Neural progenitor cell (in vitro differentiated cells): ENCODE measurements around the gene TRAPPC12. TPM values are rescaled to one million over a fixed set of nuclear protein-coding genes. Genes with fewer than 3 reads are reported as not detected.
A peak's percentile ranks its signal among the peaks of the same experiment; 100 is the strongest.

Experiments used
- DNase-seq: peaks from one replicate; pipeline ENCODE4 v3.0.0-alpha.2; 2016; ENCODE audit warnings: low spot score
- H2AFZ ChIP-seq: fragments of 200-600 bp; sonication (generic); replicated peaks from 2 replicates; pipeline ENCODE4 v1.6.1; 2016; ENCODE audit warnings: antibody characterized with exemption
- H3F3A ChIP-seq: fragments of 200-600 bp; sonication (generic); 2 replicates; pipeline ENCODE4 v1.6.1; 2016; ENCODE audit warnings: antibody characterized with exemption, low read depth
- H3K27ac ChIP-seq: fragments of 200-600 bp; sonication (generic); 2 replicates; pipeline ENCODE4 v1.5.1; 2016; ENCODE audit warnings: mild to moderate bottlenecking
- H3K27me3 ChIP-seq: fragments of 200-600 bp; sonication (generic); 2 replicates; pipeline ENCODE4 v1.6.1; 2016; ENCODE audit warnings: mild to moderate bottlenecking, moderate library complexity
- H3K36me3 ChIP-seq: fragments of 200-600 bp; sonication (generic); 2 replicates; pipeline ENCODE4 v1.5.1; 2016
- H3K4me1 ChIP-seq: fragments of 200-600 bp; sonication (generic); 2 replicates; pipeline ENCODE4 v1.6.1; 2016; ENCODE audit warnings: mixed run types
- H3K4me2 ChIP-seq: fragments of 200-600 bp; sonication (generic); 2 replicates; pipeline ENCODE4 v1.6.1; 2016
- H3K4me3 ChIP-seq: fragments of 200-600 bp; sonication (generic); 2 replicates; pipeline ENCODE4 v1.5.1; 2016
- H3K79me2 ChIP-seq: fragments of 200-600 bp; sonication (generic); 2 replicates; pipeline ENCODE4 v1.6.1; 2016; ENCODE audit warnings: low read depth
- H3K9ac ChIP-seq: fragments of 200-600 bp; sonication (generic); 2 replicates; pipeline ENCODE4 v1.6.1; 2016
- H3K9me3 ChIP-seq: fragments of 200-600 bp; sonication (generic); 2 replicates; pipeline ENCODE4 v1.5.1; 2016; ENCODE audit warnings: low read depth
- H4K20me1 ChIP-seq: fragments of 200-600 bp; sonication (generic); 2 replicates; pipeline ENCODE4 v1.6.1; 2016; ENCODE audit warnings: low read depth
- H3K27ac Mint-ChIP-seq: 3 replicates; pipeline ENCODE4 v1.8.0; 2021; ENCODE audit warnings: mixed read lengths
- H3K27me3 Mint-ChIP-seq: 2 replicates; pipeline ENCODE4 v1.8.0; 2022; ENCODE audit warnings: low read depth, mild to moderate bottlenecking, inconsistent platforms, moderate library complexity, mixed read lengths; ENCODE audit not compliant: insufficient read depth
- H3K36me3 Mint-ChIP-seq: 3 replicates; pipeline ENCODE4 v1.8.0; 2021; ENCODE audit warnings: mixed read lengths
- H3K4me1 Mint-ChIP-seq: 3 replicates; pipeline ENCODE4 v1.8.0; 2021; ENCODE audit warnings: mixed read lengths
- H3K4me3 Mint-ChIP-seq: 3 replicates; pipeline ENCODE4 v1.8.0; 2021; ENCODE audit warnings: mild to moderate bottlenecking, moderate library complexity, mixed read lengths
- H3K9me3 Mint-ChIP-seq: 3 replicates; pipeline ENCODE4 v1.8.0; 2020; ENCODE audit warnings: mixed read lengths
- CTCF ChIP-seq: fragments of 200-600 bp; sonication (generic); IDR thresholded peaks from 2 replicates; pipeline ENCODE4 v1.5.1; 2017; ENCODE audit warnings: antibody characterized with exemption, mild to moderate bottlenecking
- EZH2 ChIP-seq: fragments of 200-600 bp; sonication (generic); IDR thresholded peaks from 2 replicates; pipeline ENCODE4 v1.6.1; 2017; ENCODE audit warnings: antibody characterized with exemption, mild to moderate bottlenecking, moderate library complexity
- EZH2phosphoT487 ChIP-seq: fragments of 200-600 bp; sonication (generic); IDR thresholded peaks from 2 replicates; pipeline ENCODE4 v1.6.1; 2017; ENCODE audit warnings: antibody characterized with exemption
- total RNA-seq: library from RNA; depleted of rRNA; stranded (reverse); fragments of >200 nt; gene quantifications from 2 replicates; pipeline ENCODE4 v1.2.3, GENCODE V29; 2015; ENCODE audit warnings: low replicate concordance

Gene TRAPPC12
- total RNA-seq, 1 donor from 2014 or later, result 59.5 TPM

DNA sequence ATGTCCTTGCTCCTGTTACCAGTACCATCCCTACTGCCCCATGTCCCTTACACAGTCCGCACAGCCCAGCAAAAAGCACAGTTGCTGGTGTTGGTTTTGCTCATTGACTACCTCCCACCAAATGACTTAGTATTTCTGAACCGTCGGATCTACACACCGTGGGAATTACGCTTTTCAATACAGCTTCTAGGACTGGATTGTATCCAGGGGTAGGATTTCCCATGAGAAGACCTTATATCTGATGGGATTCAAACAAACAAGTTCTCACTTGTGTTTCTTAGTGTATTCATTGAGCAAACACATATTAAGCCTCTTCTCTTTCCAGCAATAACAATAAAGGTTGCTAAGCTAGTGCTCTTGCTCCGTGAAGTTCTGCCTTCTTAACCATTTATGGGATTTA is 25.8 kb downstream of the TRAPPC12 start:
- Histone ChIP-seq H4K20me1 (peaks cover 12% of the 10 kb centered on the region), H3K4me1 (no peaks in the 10 kb centered on the region), H3K36me3 (peaks cover 4% of the 10 kb centered on the region), H3K9ac (no peak overlapping the region), H3K79me2 (no peaks in the 10 kb centered on the region), H2AFZ (no peak overlapping the region), H3K4me3 (no peak overlapping the region), H3F3A (no peaks in the 10 kb centered on the region), H3K27ac (no peak overlapping the region), H3K4me2 (no peak overlapping the region), H3K27me3 (no peaks in the 10 kb centered on the region), H3K9me3 (no peaks in the 10 kb centered on the region)
- no peaks in the 10 kb centered on the region for H3K9me3 Mint-ChIP-seq
- H3K36me3 Mint-ChIP-seq, result peaks cover 18% of the 10 kb centered on the region
- TF ChIP-seq EZH2phosphoT487, result no peak
- no peak for TF ChIP-seq CTCF
- TF ChIP-seq EZH2, result no peak
- DNase-seq, result no peak
- H3K4me1 Mint-ChIP-seq, result peaks cover 5% of the 10 kb centered on the region
- H3K4me3 Mint-ChIP-seq, result no peak overlapping the region
- H3K27ac Mint-ChIP-seq, result no peak overlapping the region
- H3K27me3 Mint-ChIP-seq, result no peaks in the 10 kb centered on the region

- Histone ChIP-seq H3K4me2 (no peak overlapping the region), H3K9me3 (no peaks in the 10 kb centered on the region), H3K79me2 (no peaks in the 10 kb centered on the region), H3K4me1 (no peaks in the 10 kb centered on the region), H3K9ac (no peak overlapping the region), H4K20me1 (peaks cover 6% of the 10 kb centered on the region), H3K27me3 (no peaks in the 10 kb centered on the region), H3K27ac (no peak overlapping the region), H3K4me3 (no peak overlapping the region), H3F3A (no peaks in the 10 kb centered on the region), H3K36me3 (peaks cover 4% of the 10 kb centered on the region), H2AFZ (no peak overlapping the region)
- H3K4me1 Mint-ChIP-seq, result no peaks in the 10 kb centered on the region
- no peak for TF ChIP-seq EZH2
- no peak for TF ChIP-seq EZH2phosphoT487
- no peak for TF ChIP-seq CTCF
- no peak overlapping the region for H3K4me3 Mint-ChIP-seq
- peak overlapping the region; percentile 59 for H3K27ac Mint-ChIP-seq
- H3K9me3 Mint-ChIP-seq, result no peaks in the 10 kb centered on the region
- H3K36me3 Mint-ChIP-seq, result peaks cover 18% of the 10 kb centered on the region
- no peaks in the 10 kb centered on the region for H3K27me3 Mint-ChIP-seq
- DNase-seq, result no peak
Observed at GRCh38 chr2:3405876-3406275, 26.4 kb downstream of the TRAPPC12 start.

DNA sequence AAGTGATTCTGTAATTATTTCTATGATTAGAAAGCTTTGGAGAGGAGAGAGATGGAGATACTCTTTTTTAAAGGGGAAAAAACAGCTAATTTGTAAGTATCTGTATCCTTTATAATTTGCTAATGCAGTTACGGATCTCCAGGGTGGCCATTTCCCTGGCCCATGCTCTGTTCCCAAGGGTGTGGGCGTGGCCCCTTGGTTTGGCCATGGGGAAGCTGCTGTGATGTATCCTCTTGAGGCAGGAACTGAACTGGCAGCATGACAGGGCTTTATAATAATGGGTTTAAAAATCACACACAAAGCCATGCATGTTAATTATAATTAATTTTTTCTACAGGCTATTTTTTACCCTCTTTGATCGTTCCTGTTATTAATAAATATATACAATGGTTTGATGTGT is 27.0 kb downstream of the TRAPPC12 start:
- no peak overlapping the region for H3K9ac ChIP-seq
- H3K27ac Mint-ChIP-seq, result no peak overlapping the region
- H4K20me1 ChIP-seq, result peaks cover 4% of the 10 kb centered on the region
- no peak for TF ChIP-seq EZH2phosphoT487
- TF ChIP-seq CTCF, result no peak
- TF ChIP-seq EZH2, result no peak
- no peak overlapping the region for H2AFZ ChIP-seq
- no peak overlapping the region for H3K27ac ChIP-seq
- peaks cover 4% of the 10 kb centered on the region for H3K36me3 ChIP-seq
- no peaks in the 10 kb centered on the region for H3K27me3 Mint-ChIP-seq
- H3K4me3 ChIP-seq, result no peak overlapping the region
- H3K4me1 ChIP-seq, result no peaks in the 10 kb centered on the region
- DNase-seq, result no peak
- H3K4me1 Mint-ChIP-seq, result no peaks in the 10 kb centered on the region
- peaks cover 21% of the 10 kb centered on the region for H3K36me3 Mint-ChIP-seq
- no peaks in the 10 kb centered on the region for H3F3A ChIP-seq
- H3K79me2 ChIP-seq, result no peaks in the 10 kb centered on the region
- no peak overlapping the region for H3K4me2 ChIP-seq
- no peaks in the 10 kb centered on the region for H3K9me3 Mint-ChIP-seq
- no peak overlapping the region for H3K4me3 Mint-ChIP-seq
- no peaks in the 10 kb centered on the region for H3K9me3 ChIP-seq
- no peaks in the 10 kb centered on the region for H3K27me3 ChIP-seq

DNA sequence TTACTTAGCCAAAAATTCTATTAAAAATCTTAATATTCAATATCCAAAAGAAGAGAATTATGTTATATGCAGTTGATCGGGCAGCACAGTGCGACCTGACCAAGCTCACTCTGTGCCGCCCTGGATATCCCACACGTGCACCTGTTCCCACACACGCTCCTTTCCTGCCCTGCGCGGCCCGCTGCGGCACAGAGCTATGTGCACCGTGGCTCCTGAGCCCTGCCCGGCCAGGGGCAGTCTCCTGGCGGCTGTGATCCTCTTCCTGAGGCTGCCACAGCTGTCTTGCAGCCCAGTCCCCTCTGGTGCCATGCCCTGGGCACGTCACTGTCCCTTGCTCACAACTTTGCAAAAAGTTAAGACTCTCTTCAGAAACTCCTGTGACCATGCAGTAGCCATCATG is 29.3 kb downstream of the TRAPPC12 start:
- Mint-ChIP-seq H3K9me3 (no peaks in the 10 kb centered on the region), H3K4me1 (no peaks in the 10 kb centered on the region), H3K27me3 (no peaks in the 10 kb centered on the region), H3K36me3 (peaks cover 18% of the 10 kb centered on the region), H3K4me3 (no peak overlapping the region), H3K27ac (no peak overlapping the region)
- no peak overlapping the region for H3K4me2 ChIP-seq
- H3K4me3 ChIP-seq, result no peak overlapping the region
- no peaks in the 10 kb centered on the region for H3K36me3 ChIP-seq
- no peak for TF ChIP-seq EZH2
- TF ChIP-seq CTCF, result no peak
- no peak for TF ChIP-seq EZH2phosphoT487
- no peaks in the 10 kb centered on the region for H3F3A ChIP-seq
- no peak overlapping the region for H2AFZ ChIP-seq
- H3K9ac ChIP-seq, result no peak overlapping the region
- H4K20me1 ChIP-seq, result peaks cover 4% of the 10 kb centered on the region
- no peaks in the 10 kb centered on the region for H3K79me2 ChIP-seq
- no peaks in the 10 kb centered on the region for H3K4me1 ChIP-seq
- H3K9me3 ChIP-seq, result no peaks in the 10 kb centered on the region
- H3K27ac ChIP-seq, result no peak overlapping the region
- no peaks in the 10 kb centered on the region for H3K27me3 ChIP-seq
- no peak for DNase-seq
